ENCODE data around the gene ADCK1.

The ADCK1 gene

GRCh38 chr14:77979666-77980351 is 179.9 kb downstream of the ADCK1 start:
- no peak overlapping the region for H3K9ac ChIP-seq (ENCODE audit: low read depth, low read length)
- no peaks in the 10 kb centered on the region for H3K36me3 ChIP-seq (ENCODE audit: insufficient read depth, low read length)
- H3K9me3 ChIP-seq (ENCODE audit: control insufficient read depth, insufficient read depth, low read length), result no peaks in the 10 kb centered on the region
- H3K4me1 ChIP-seq (ENCODE audit: insufficient read depth, low read length), result no peaks in the 10 kb centered on the region

- H3K4me1 ChIP-seq (ENCODE audit: insufficient read depth, low read length), result no peaks in the 10 kb centered on the region; the same call in 1 of the 2 replicates
- H3K9me3 ChIP-seq (ENCODE audit: control insufficient read depth, insufficient read depth, low read length), result no peaks in the 10 kb centered on the region
- no peaks in the 10 kb centered on the region for H3K36me3 ChIP-seq (ENCODE audit: insufficient read depth, low read length)
- H3K9ac ChIP-seq (ENCODE audit: low read depth, low read length), result peak overlapping the region; percentile 60; the same call in 1 of the 2 replicates
Measured at GRCh38 chr14:77980475-77981321, 180.8 kb downstream of the ADCK1 start.

Data from ES-I3 (cell line).